ENCODE measurements around the gene CNTN3.

DNA sequence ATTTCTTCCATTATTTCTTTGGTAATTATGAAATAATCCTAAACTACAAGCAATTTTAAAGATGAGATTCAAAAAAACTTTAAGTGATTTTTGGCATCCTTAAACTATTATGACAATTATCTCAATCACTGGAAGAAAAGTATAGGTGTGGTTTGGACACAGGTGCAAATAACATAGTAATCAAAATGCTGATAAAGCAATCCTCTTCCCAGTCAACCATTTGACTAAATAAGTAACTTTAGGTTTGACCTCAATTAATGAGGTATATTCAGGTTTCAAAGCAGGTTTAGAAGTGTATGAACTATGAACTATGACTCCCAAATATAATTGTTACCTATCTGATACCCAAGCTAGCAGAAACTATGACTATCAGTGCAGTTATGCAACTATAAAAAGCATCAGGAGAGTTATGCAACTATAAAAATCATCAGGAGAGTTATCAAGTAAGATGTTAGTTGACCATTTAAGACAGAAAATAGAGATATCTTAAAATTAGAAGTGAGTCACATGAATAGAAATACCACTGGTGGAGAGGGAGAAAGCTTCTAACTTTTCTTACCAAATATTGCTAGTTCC is 8.9 kb upstream of the CNTN3 start:
- TF ChIP-seq, protein P1, sequence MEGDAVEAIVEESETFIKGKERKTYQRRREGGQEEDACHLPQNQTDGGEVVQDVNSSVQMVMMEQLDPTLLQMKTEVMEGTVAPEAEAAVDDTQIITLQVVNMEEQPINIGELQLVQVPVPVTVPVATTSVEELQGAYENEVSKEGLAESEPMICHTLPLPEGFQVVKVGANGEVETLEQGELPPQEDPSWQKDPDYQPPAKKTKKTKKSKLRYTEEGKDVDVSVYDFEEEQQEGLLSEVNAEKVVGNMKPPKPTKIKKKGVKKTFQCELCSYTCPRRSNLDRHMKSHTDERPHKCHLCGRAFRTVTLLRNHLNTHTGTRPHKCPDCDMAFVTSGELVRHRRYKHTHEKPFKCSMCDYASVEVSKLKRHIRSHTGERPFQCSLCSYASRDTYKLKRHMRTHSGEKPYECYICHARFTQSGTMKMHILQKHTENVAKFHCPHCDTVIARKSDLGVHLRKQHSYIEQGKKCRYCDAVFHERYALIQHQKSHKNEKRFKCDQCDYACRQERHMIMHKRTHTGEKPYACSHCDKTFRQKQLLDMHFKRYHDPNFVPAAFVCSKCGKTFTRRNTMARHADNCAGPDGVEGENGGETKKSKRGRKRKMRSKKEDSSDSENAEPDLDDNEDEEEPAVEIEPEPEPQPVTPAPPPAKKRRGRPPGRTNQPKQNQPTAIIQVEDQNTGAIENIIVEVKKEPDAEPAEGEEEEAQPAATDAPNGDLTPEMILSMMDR (conservative IDR thresholded peaks at IDR 0.05; ENCODE audit: low read length): no peak
- no peak for TF ChIP-seq EZH2phosphoT487 (IDR thresholded peaks at IDR 0.05; ENCODE audit: borderline replicate concordance, low read depth, low read length)

Measured in OCI-LY7 (cell line).